H9 (cell line): ENCODE measurements around the gene KCNK13. TPM values are rescaled to one million over a fixed set of nuclear protein-coding genes. Genes with fewer than 3 reads are reported as not detected.

ENCODE experiments used
- DNase-seq: peaks from one replicate; pipeline ENCODE4 v3.0.0-alpha.2; 2017
- H2AFZ ChIP-seq: one replicate; pipeline ENCODE4 v1.6.1; 2013; ENCODE audit warnings: mild to moderate bottlenecking, low read length, control low read depth, moderate library complexity
- H2AK5ac ChIP-seq: 2 replicates; pipeline ENCODE4 v1.6.1; 2013; ENCODE audit warnings: low read length, control low read depth, mixed read lengths; ENCODE audit not compliant: insufficient read length
- H2BK120ac ChIP-seq: one replicate; pipeline ENCODE4 v1.6.1; 2013; ENCODE audit warnings: low read depth, mild to moderate bottlenecking, low read length, control low read depth, inconsistent platforms; ENCODE audit not compliant: poor library complexity, severe bottlenecking
- H2BK12ac ChIP-seq: 2 replicates; pipeline ENCODE4 v1.6.1; 2013; ENCODE audit warnings: low read length, control low read depth, mixed read lengths, low read depth; ENCODE audit not compliant: insufficient read length
- H2BK15ac ChIP-seq: 2 replicates; pipeline ENCODE4 v1.6.1; 2013; ENCODE audit warnings: low read depth, low read length, control low read depth
- H2BK20ac ChIP-seq: one replicate; pipeline ENCODE4 v1.6.1; 2013; ENCODE audit warnings: low read depth, mild to moderate bottlenecking, low read length, control low read depth, inconsistent platforms; ENCODE audit not compliant: poor library complexity, severe bottlenecking
- H2BK5ac ChIP-seq: 2 replicates; pipeline ENCODE4 v1.6.1; 2013; ENCODE audit warnings: low read length, control low read depth, mixed read lengths; ENCODE audit not compliant: insufficient read length
- H3K14ac ChIP-seq: 2 replicates; pipeline ENCODE4 v1.6.1; 2013; ENCODE audit warnings: low read length, control low read depth; ENCODE audit not compliant: insufficient read depth
- H3K18ac ChIP-seq: 2 replicates; pipeline ENCODE4 v1.6.1; 2013; ENCODE audit warnings: low read depth, mild to moderate bottlenecking, mixed read lengths, low read length, control low read depth; ENCODE audit not compliant: insufficient read length
- H3K23ac ChIP-seq: 2 replicates; pipeline ENCODE4 v1.6.1; 2013; ENCODE audit warnings: low read length, control low read depth, mixed read lengths, low read depth; ENCODE audit not compliant: insufficient read length
- H3K23me2 ChIP-seq: 2 replicates; pipeline ENCODE4 v1.6.1; 2013; ENCODE audit warnings: low read depth, mild to moderate bottlenecking, mixed read lengths, low read length, control low read depth; ENCODE audit not compliant: insufficient read length, poor library complexity, severe bottlenecking
- H3K27ac ChIP-seq: 2 replicates; pipeline ENCODE4 v1.5.1; 2013; ENCODE audit warnings: low read length, control low read depth, mixed read lengths, low read depth; ENCODE audit not compliant: insufficient read length
- H3K27me3 ChIP-seq: 2 replicates; pipeline ENCODE4 v1.6.1; 2013; ENCODE audit warnings: low read length, control low read depth, inconsistent platforms; ENCODE audit not compliant: insufficient read depth
- H3K4ac ChIP-seq: 2 replicates; pipeline ENCODE4 v1.6.1; 2013; ENCODE audit warnings: low read depth, mild to moderate bottlenecking, control low read depth, inconsistent platforms, low read length, moderate library complexity
- H3K4me1 ChIP-seq: 2 replicates; pipeline ENCODE4 v1.6.1; 2013; ENCODE audit warnings: low read length, control low read depth, inconsistent platforms; ENCODE audit not compliant: insufficient read depth
- H3K4me2 ChIP-seq: 2 replicates; pipeline ENCODE4 v1.6.1; 2013; ENCODE audit warnings: low read length, control low read depth, mixed read lengths; ENCODE audit not compliant: insufficient read length, insufficient read depth
- H3K56ac ChIP-seq: 2 replicates; pipeline ENCODE4 v1.6.1; 2013; ENCODE audit warnings: low read depth, mild to moderate bottlenecking, mixed read lengths, low read length, control low read depth; ENCODE audit not compliant: insufficient read length
- H3K79me1 ChIP-seq: 2 replicates; pipeline ENCODE4 v1.6.1; 2013; ENCODE audit warnings: low read depth, mild to moderate bottlenecking, moderate library complexity, low read length, control low read depth, inconsistent platforms; ENCODE audit not compliant: insufficient read depth, poor library complexity, severe bottlenecking
- H3K79me2 ChIP-seq: 2 replicates; pipeline ENCODE4 v1.6.1; 2013; ENCODE audit warnings: low read length, control low read depth, inconsistent platforms; ENCODE audit not compliant: insufficient read depth
- H3K9ac ChIP-seq: 2 replicates; pipeline ENCODE4 v1.6.1; 2013; ENCODE audit warnings: low read length, control low read depth, mixed read lengths; ENCODE audit not compliant: insufficient read length; ENCODE audit errors: extremely low read depth
- H3K9me3 ChIP-seq: one replicate; pipeline ENCODE4 v1.6.1; 2013; ENCODE audit warnings: low read depth, low read length, inconsistent platforms; ENCODE audit not compliant: control insufficient read depth
- H3T11ph ChIP-seq: one replicate; pipeline ENCODE4 v1.6.1; 2013; ENCODE audit warnings: mild to moderate bottlenecking, low read length, control low read depth, inconsistent platforms
- H4K20me1 ChIP-seq: one replicate; pipeline ENCODE4 v1.6.1; 2013; ENCODE audit not compliant: control insufficient read depth, insufficient read length, insufficient read depth
- H4K5ac ChIP-seq: 2 replicates; pipeline ENCODE4 v1.6.1; 2013; ENCODE audit warnings: low read depth, mild to moderate bottlenecking, mixed read lengths, low read length, control low read depth; ENCODE audit not compliant: insufficient read length
- H4K8ac ChIP-seq: replicated peaks from 2 replicates; pipeline ENCODE4 v1.6.1; 2013; ENCODE audit warnings: low read length, control low read depth, mixed read lengths, low read depth; ENCODE audit not compliant: insufficient read length
- H4K91ac ChIP-seq: 2 replicates; pipeline ENCODE4 v1.6.1; 2013; ENCODE audit warnings: low read depth, mild to moderate bottlenecking, moderate library complexity, mixed read lengths, low read length, control low read depth; ENCODE audit not compliant: insufficient read length
- H3K27ac Mint-ChIP-seq, 3 experiments: 2 replicates in 2 of 3; 3 replicates in 1 of 3; pipeline ENCODE4 v1.8.0; 2020 to 2021; ENCODE audit warnings: mixed read lengths in 3 of 3, mild to moderate bottlenecking in 1 of 3, moderate library complexity in 1 of 3
- H3K27me3 Mint-ChIP-seq: 2 replicates; pipeline ENCODE4 v1.8.0; 2021; ENCODE audit warnings: low read depth, mild to moderate bottlenecking, moderate library complexity, mixed read lengths
- H3K36me3 Mint-ChIP-seq, 3 experiments: 2 replicates in 2 of 3; 3 replicates in 1 of 3; pipeline ENCODE4 v1.8.0; 2020 to 2021; ENCODE audit warnings: low read depth in 3 of 3, mixed read lengths in 3 of 3; ENCODE audit not compliant: insufficient read depth in 1 of 3
- H3K4me1 Mint-ChIP-seq, 2 experiments: 2 replicates each; pipeline ENCODE4 v1.8.0; 2020; ENCODE audit warnings: mixed read lengths in 2 of 2
- H3K4me3 Mint-ChIP-seq, 2 experiments: 2 replicates in 1 of 2; 3 replicates in 1 of 2; pipeline ENCODE4 v1.8.0; 2020 to 2021; ENCODE audit warnings: mild to moderate bottlenecking in 2 of 2, mixed read lengths in 2 of 2, moderate library complexity in 1 of 2
- H3K9me3 Mint-ChIP-seq, 2 experiments: 2 replicates in 1 of 2; 3 replicates in 1 of 2; pipeline ENCODE4 v1.8.0; 2020; ENCODE audit warnings: mild to moderate bottlenecking in 2 of 2, mixed read lengths in 2 of 2, moderate library complexity in 1 of 2
- CTCF ChIP-seq: fragments of 200-600 bp; sonication (generic); conservative IDR thresholded peaks from 3 replicates; pipeline ENCODE4 v1.8.0; 2021; ENCODE audit warnings: antibody characterized with exemption, mild to moderate bottlenecking
- WGBS: extraction: QIAGEN DNeasy Blood & Tissue Kit; methylation state at CpG from one replicate; pipeline ENCODE4 v1.1.7; 2013; ENCODE audit warnings: missing lambda C conversion rate, low lambda C conversion rate, mixed read lengths; ENCODE audit not compliant: insufficient read length; ENCODE audit errors: extremely low coverage; 5-methylcytosine and 5-hydroxymethylcytosine counted together
- total RNA-seq: library from RNA; stranded (reverse); gene quantifications from 2 replicates; pipeline ENCODE4 v1.2.1, GENCODE V29; 2021

The KCNK13 gene
- total RNA-seq, 1 experiment from 2014 or later = 0.39 TPM

- no peak for TF ChIP-seq CTCF
- no peaks in the 10 kb centered on the region for H3K4me1 Mint-ChIP-seq
- H3K9me3 ChIP-seq = no peaks in the 10 kb centered on the region
Observed at GRCh38 chr14:90184094-90184493, 122.3 kb downstream of the KCNK13 start.

More at GRCh38 chr14:90184094-90184493, 122.3 kb downstream of the KCNK13 start:
- Mint-ChIP-seq H3K36me3 (0 out of 7 replicates have a peak, but pooled peaks cover 0 to 5% (median 0%) of the 10 kb centered on the region in 3 experiments), H3K4me3 (no peak overlapping the region), H3K9me3 (peaks cover 6 to 9% of the 10 kb centered on the region in 2 experiments; a peak in 4 of 5 replicates), H3K27ac (no peak overlapping the region), H3K27me3 (peaks cover 28% of the 10 kb centered on the region)
- no peaks in the 10 kb centered on the region for H3K79me2 ChIP-seq
- no peaks in the 10 kb centered on the region for H4K20me1 ChIP-seq
- no peak overlapping the region for H3K4ac ChIP-seq
- H3K79me1 ChIP-seq = no peaks in the 10 kb centered on the region
- H3K9ac ChIP-seq = no peak overlapping the region
- no peak overlapping the region for H2AK5ac ChIP-seq
- H2BK15ac ChIP-seq = no peak overlapping the region
- WGBS = no CpG with 5 or more reads among the region's 14 CpGs
- H3K14ac ChIP-seq = no peak overlapping the region
- H3K18ac ChIP-seq = no peak overlapping the region
- H4K91ac ChIP-seq = no peak overlapping the region
- H3K23me2 ChIP-seq = no peaks in the 10 kb centered on the region
- H4K8ac ChIP-seq = no peak overlapping the region
- H4K5ac ChIP-seq = no peak overlapping the region
- H2BK20ac ChIP-seq = no peak overlapping the region
- H3K4me2 ChIP-seq = no peak overlapping the region
- no peak overlapping the region for H3T11ph ChIP-seq
- no peak overlapping the region for H3K23ac ChIP-seq
- H3K27me3 ChIP-seq = no peaks in the 10 kb centered on the region
- no peak overlapping the region for H3K56ac ChIP-seq
- no peak for DNase-seq
- H2BK12ac ChIP-seq = no peak overlapping the region
- H2AFZ ChIP-seq = no peak overlapping the region
- H3K4me1 ChIP-seq = no peaks in the 10 kb centered on the region
- no peak overlapping the region for H2BK5ac ChIP-seq
- H2BK120ac ChIP-seq = no peak overlapping the region
- no peak overlapping the region for H3K27ac ChIP-seq
